Right atrium auricular region (tissue), 2 donors: Measurements from ENCODE around the gene SNCA. TPM values are rescaled to one million over a fixed set of nuclear protein-coding genes. Genes with fewer than 3 reads are reported as not detected.

Source experiments
- DNase-seq: peaks from one replicate; pipeline ENCODE4 v3.0.0-alpha.2; 2019; ENCODE audit warnings: low spot score
- H3K27ac ChIP-seq, 2 donors: fragments of 200-600 bp; sonication (generic); 1 replicate in 1 of 2; 2 replicates in 1 of 2; pipeline ENCODE4 v1.5.1; 2016 to 2019
- H3K27me3 ChIP-seq, 2 donors: fragments of 200-600 bp; sonication (generic); one replicate each; pipeline versions ENCODE4 v1.5.1 to v1.6.0; 2017 to 2019
- H3K36me3 ChIP-seq: fragments of 200-600 bp; sonication (generic); one replicate; pipeline ENCODE4 v1.5.1; 2016
- H3K4me1 ChIP-seq, 2 donors: fragments of 200-600 bp; sonication (generic); one replicate each; pipeline versions ENCODE4 v1.5.1 to v1.6.0; 2017 to 2019
- H3K4me3 ChIP-seq, 2 donors: fragments of 200-600 bp; sonication (generic); 1 replicate in 1 of 2; 2 replicates in 1 of 2; pipeline ENCODE4 v1.5.1; 2017 to 2019; ENCODE audit warnings: mild to moderate bottlenecking in 1 of 2, moderate library complexity in 1 of 2
- H3K9me3 ChIP-seq, 2 donors: fragments of 200-600 bp; sonication (generic); one replicate each; pipeline ENCODE4 v1.5.1; 2019
- CTCF ChIP-seq, 2 donors: fragments of 200-600 bp; sonication (generic); IDR thresholded peaks; one replicate each; pipeline ENCODE4 v1.5.1; 2019; ENCODE audit warnings: antibody characterized with exemption in 2 of 2
- total RNA-seq, 2 donors: library from RNA; depleted of rRNA; stranded (reverse); fragments of >200 nt; gene quantifications; one replicate each; pipeline ENCODE4 v1.1.0, GENCODE V29; 2016

SNCA gene
- total RNA-seq, 2 donors from 2014 or later, result 8.5 to 23.3 TPM

- no peak for TF ChIP-seq CTCF (IDR thresholded peaks at IDR 0.05)
- H3K4me3 ChIP-seq, result no peak overlapping the region
- no peaks in the 10 kb centered on the region for H3K9me3 ChIP-seq
- H3K4me1 ChIP-seq, result no peaks in the 10 kb centered on the region
- DNase-seq, result no peak
- no peaks in the 10 kb centered on the region for H3K27me3 ChIP-seq
- no peaks in the 10 kb centered on the region for H3K36me3 ChIP-seq
- no peak overlapping the region for H3K27ac ChIP-seq
Observed at GRCh38 chr4:89724716-89725115, 112.2 kb downstream of the SNCA start.

- no peak for DNase-seq
- H3K9me3 ChIP-seq, result no peaks in the 10 kb centered on the region
- H3K4me3 ChIP-seq, result no peak overlapping the region
- no peaks in the 10 kb centered on the region for H3K4me1 ChIP-seq
- no peaks in the 10 kb centered on the region for H3K36me3 ChIP-seq
- no peak overlapping the region for H3K27ac ChIP-seq
- no peaks in the 10 kb centered on the region for H3K27me3 ChIP-seq
- no peak for TF ChIP-seq CTCF (IDR thresholded peaks at IDR 0.05)
Observed at GRCh38 chr4:89723096-89723495, 113.9 kb downstream of the SNCA start.

GRCh38 chr4:89722517-89722916, 114.4 kb downstream of the SNCA start:
- no peaks in the 10 kb centered on the region for H3K36me3 ChIP-seq
- H3K4me1 ChIP-seq, result no peaks in the 10 kb centered on the region
- TF ChIP-seq CTCF (IDR thresholded peaks at IDR 0.05), result no peak
- H3K4me3 ChIP-seq, result no peak overlapping the region
- no peak for DNase-seq
- no peaks in the 10 kb centered on the region for H3K27me3 ChIP-seq
- no peak overlapping the region for H3K27ac ChIP-seq
- H3K9me3 ChIP-seq, result no peaks in the 10 kb centered on the region

GRCh38 chr4:89720981-89721380, 116.0 kb downstream of the SNCA start:
- Histone ChIP-seq H3K9me3 (no peaks in the 10 kb centered on the region), H3K27ac (no peak overlapping the region), H3K36me3 (no peaks in the 10 kb centered on the region), H3K4me1 (no peaks in the 10 kb centered on the region), H3K27me3 (no peaks in the 10 kb centered on the region), H3K4me3 (no peak overlapping the region)
- DNase-seq, result no peak
- no peak for TF ChIP-seq CTCF (IDR thresholded peaks at IDR 0.05)

GRCh38 chr4:89719536-89720090, 117.3 kb downstream of the SNCA start:
- no peak for TF ChIP-seq CTCF (IDR thresholded peaks at IDR 0.05)

GRCh38 chr4:89716893-89717292, 120.1 kb downstream of the SNCA start:
- H3K4me1 ChIP-seq, result no peaks in the 10 kb centered on the region
- H3K27ac ChIP-seq, result no peak overlapping the region
- no peak for TF ChIP-seq CTCF (IDR thresholded peaks at IDR 0.05)
- no peak overlapping the region for H3K4me3 ChIP-seq
- H3K27me3 ChIP-seq, result no peaks in the 10 kb centered on the region
- DNase-seq, result no peak
- H3K36me3 ChIP-seq, result no peaks in the 10 kb centered on the region
- H3K9me3 ChIP-seq, result no peaks in the 10 kb centered on the region

More at GRCh38 chr4:89719536-89720090, 117.3 kb downstream of the SNCA start:
- Histone ChIP-seq H3K27me3 (no peaks in the 10 kb centered on the region), H3K4me1 (no peaks in the 10 kb centered on the region), H3K4me3 (no peak overlapping the region), H3K36me3 (no peaks in the 10 kb centered on the region), H3K27ac (no peak overlapping the region), H3K9me3 (no peaks in the 10 kb centered on the region)
- no peak for DNase-seq
